HG03159 (cell line): ENCODE results near the gene ZNF765.
"Not testable (repeated sequence)": the region's sequence is repeated elsewhere in the genome, so short reads cannot be mapped to it uniquely, and the experiment has no call there.

Source experiments
- ATAC-seq: cut with Tn5 transposase; IDR thresholded peaks from one replicate; pipeline ENCODE4 v1.9.1; 2021; ENCODE audit warnings: mild to moderate bottlenecking, moderate library complexity; ENCODE audit not compliant: unreplicated experiment

ZNF765 gene

DNA sequence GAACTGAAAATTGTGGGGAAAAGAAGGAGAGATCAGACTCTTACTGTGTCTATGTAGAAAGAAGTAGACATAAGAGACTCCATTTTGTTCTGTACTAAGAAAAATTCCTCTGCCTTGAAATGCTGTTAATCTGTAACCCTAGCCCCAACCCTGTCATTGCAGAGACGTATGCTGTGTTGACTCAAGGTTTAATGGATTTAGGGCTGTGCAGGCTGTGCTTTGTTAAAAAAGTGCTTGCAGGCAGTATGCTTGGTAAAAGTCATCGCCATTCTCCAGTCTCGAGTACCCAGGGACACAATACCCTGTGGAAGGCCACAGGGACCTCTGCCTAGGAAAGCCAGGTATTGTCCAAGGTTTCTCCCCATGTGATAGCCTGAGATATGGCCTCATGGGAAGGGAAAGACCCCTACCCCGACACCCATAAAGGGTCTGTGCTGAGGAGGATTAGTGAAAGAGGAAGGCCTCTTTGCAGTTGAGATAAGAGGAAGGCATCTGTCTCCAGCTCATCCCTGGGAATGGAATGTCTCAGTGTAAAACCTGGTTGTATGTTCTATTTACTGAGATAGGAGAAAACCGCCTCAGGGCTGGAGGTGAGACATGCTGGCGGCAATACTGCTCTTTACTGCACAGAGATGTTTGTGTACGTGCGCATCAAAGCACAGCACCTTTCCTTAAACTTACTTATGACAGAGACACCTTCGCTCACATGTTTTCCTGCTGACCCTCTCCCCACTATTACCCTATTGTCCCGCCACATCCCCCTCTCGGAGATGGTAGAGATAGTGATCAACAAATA, 25.8 kb downstream of the ZNF765 start:
- ATAC-seq: not testable (repeated sequence)

GRCh38 chr19:53422551-53422950, 27.6 kb downstream of the ZNF765 start:
- no peak for ATAC-seq

DNA sequence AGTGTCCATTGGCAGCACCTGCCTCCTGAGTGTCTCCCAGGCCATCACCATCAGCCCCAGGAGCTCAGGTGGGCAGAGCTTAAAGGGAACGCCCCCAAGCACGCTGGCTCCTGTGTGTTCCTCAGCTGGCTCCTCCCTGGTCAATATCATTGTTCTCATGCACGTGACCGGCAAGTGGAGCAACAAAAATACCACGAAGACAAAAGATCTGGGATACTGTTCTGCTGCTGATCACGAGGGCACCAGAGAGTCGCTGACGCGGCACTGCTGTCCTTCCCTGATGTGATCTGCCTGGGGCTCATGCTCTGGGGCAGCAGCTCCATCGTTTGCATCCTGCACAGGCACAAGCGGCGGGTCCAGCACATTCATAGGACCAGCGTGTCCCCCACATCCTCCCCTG, 28.1 kb downstream of the ZNF765 start:
- ATAC-seq: not testable (repeated sequence)

DNA sequence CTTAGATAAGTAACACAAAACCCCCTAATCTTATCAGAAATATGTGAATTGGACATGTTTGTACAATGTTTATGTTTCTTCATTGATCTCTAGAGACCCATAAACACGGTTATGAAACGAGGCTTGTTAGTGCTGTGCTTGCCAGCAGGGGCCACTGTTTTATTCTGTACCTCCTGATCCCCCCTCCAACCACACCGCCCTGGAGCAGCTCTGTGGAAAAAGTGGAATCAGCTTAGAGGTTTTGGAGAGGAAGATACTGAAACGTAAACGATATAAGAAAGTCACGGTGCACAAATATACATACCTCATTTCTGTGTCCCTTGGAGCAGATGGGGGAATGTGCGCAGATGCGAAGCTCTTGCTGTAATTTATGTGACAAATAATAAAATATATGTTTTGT, 28.7 kb downstream of the ZNF765 start:
- ATAC-seq: not testable (repeated sequence)

- ATAC-seq: no peak
Measured at GRCh38 chr19:53424968-53425597, 30.1 kb downstream of the ZNF765 start.

DNA sequence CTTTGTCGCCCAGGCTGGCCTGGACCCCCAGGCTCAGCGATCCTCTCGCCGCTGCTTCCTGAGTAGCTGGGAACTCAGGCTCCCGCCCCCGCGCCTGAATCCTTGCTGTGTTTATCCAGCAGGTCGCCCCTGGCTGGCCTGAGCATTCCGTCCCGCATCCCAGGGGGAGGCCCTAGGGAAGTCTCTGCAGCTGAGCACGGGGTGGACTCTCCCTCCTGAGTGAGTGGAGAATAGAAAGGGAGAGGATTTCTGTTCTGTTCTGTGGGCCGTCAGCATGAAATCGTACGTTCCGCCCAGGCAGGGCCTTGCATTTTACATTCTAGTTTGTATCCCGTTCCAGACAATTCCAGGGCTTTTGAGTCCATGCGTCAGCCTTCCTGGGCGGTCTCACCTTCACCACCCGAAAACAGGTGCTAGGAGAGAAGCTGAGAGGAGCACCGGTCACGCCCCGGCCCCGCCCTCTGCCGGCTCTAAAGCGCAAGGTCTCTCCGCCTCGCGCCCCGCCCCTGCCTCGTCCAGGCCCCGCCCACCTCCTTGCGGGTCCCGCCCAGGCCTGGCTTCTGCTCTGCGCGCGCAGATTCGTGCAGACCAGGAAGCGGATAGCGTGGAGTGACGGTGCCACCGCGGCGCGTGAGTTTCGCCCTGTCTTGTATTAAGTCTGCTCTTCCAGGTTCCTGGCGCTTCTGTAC, 36.6 kb downstream of the ZNF765 start, which contains the start of gene ZNF761:
Gene ZNF761, plus strand, starts transcription at position 586 of the 689 bp plus-strand sequence. CDS start 15,285 bp downstream, outside the sequence.
- peak; percentile 88 for ATAC-seq

- peak; percentile 32 for ATAC-seq
Measured at GRCh38 chr19:53432088-53432661, 37.2 kb downstream of the ZNF765 start.

GRCh38 chr19:53443809-53444208, 48.9 kb downstream of the ZNF765 start:
- ATAC-seq: not testable (repeated sequence)

DNA sequence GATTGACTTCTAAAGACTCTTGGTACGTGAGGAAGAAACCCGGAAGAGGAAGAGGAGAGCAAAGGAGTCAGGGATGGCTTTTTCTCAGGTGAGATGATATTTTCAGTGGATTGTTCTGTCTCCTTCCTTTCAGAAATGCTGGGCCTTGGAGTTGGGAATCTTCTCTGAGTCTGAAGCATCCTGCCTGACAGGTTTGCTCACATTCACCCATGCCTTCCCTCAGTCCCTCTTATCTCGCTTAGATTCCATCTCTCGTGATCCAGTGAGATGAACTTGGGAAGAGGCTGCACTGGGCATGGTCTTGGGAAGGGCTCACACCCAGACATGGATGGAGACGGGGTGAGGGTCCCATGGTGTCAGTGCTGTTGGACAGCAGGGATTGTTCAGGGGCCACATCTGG, 52.2 kb downstream of the ZNF765 start:
- ATAC-seq: not testable (repeated sequence)

GRCh38 chr19:53455828-53456227, 60.9 kb downstream of the ZNF765 start:
- ATAC-seq: no peak

- ATAC-seq: not testable (repeated sequence)
Measured at GRCh38 chr19:53460131-53460721, 65.3 kb downstream of the ZNF765 start.

GRCh38 chr19:53461866-53462265, 66.9 kb downstream of the ZNF765 start:
- no peak for ATAC-seq

- no peak for ATAC-seq
Measured at GRCh38 chr19:53462861-53463260, 67.9 kb downstream of the ZNF765 start.

DNA sequence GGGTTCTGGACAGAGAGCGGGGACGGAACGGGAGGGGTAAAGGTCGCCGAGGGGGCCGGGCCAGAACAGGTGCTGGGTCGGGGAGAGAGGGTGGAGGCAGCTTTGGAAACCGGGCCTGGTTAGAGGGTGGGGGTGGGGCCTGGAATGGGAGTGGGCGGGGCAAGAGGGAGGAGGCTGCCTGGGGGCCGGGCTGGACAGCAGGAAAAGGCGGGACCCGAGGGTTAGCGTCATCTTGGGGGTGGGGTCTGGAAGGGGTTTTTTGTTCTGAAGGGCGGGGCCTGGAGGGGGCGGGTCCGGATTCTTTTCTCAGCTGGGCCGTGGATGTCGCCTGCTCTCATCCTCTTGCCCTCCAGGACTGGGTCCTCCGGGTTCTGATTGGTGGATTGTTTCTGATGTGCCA, 68.3 kb downstream of the ZNF765 start:
- ATAC-seq: no peak

- ATAC-seq: peak; percentile 35
Measured at GRCh38 chr19:53466726-53467484, 72.0 kb downstream of the ZNF765 start.

- ATAC-seq: peak; percentile 95
Measured at GRCh38 chr19:53467485-53468262, 72.7 kb downstream of the ZNF765 start, which contains the start of gene ZNF813. Gene ZNF813 (plus strand): TSS chr19:53467733. CDS start chr19:53483823, 16,090 bp downstream.

DNA sequence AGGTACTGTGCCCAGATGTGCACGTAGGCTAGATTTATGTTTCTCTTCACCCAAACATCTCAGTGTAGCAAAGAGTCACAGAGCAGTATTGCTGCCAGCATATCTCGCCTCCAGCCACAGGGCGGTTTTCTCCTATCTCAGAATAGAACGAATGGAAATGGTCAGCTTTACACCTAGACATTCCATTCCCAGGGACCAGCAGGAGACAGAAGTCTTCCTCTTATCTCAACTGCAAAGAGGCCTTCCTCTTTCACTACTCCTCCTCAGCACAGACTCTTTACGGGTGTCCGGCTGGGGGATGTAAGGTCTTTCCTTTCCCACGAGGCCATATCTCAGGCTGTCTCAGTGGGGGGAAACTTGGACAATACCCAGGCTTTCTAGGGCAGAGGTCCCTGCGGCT, 73.7 kb downstream of the ZNF765 start:
- ATAC-seq: not testable (repeated sequence)

DNA sequence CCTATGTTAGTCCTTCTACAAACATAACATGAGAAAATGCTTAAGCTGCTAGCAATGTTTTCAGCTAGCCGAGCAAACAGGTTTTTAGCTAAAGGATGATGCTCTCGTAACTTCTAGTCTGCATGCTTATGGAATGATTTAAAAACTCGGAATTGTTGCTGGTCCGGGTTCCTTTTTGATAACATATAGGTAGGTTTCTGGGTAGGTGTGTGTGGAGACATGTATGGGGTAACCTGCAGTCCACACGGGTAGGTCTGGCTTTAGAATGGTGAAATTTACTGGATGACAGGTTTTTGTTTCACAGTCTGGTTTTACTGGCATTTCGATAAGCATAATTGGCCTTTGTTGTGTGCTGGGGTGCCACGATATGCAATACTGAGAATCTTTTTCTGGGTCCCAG, 77.0 kb downstream of the ZNF765 start:
- no peak for ATAC-seq

- ATAC-seq: not testable (repeated sequence)
Measured at GRCh38 chr19:53474832-53475231, 79.9 kb downstream of the ZNF765 start.
